SK-N-SH treated with all-trans-retinoic acid at 6 μM for 48 hours (cell line): Measurements from ENCODE around the gene MRGPRD.
"Not testable (repeated sequence)": the region's sequence is repeated elsewhere in the genome, so short reads cannot be mapped to it uniquely, and the experiment has no call there.

Source experiments
- CREB5 ChIP-seq: fragments of 250-450 bp; sonication (Bioruptor Pico); IDR thresholded peaks from 2 replicates; pipeline ENCODE4 v1.5.1; 2020; ENCODE audit warnings: low read depth, mild to moderate bottlenecking, moderate library complexity
- CSDC2 ChIP-seq: fragments of 250-450 bp; sonication (Bioruptor Pico); IDR thresholded peaks from 2 replicates; pipeline ENCODE4 v1.5.0; 2020; ENCODE audit warnings: mild to moderate bottlenecking, moderate library complexity
- ISL1 ChIP-seq: fragments of 250-450 bp; sonication (Bioruptor Pico); IDR thresholded peaks from 2 replicates; pipeline ENCODE4 v2.1.2; 2022; ENCODE audit warnings: mild to moderate bottlenecking, moderate library complexity
- POU6F1 ChIP-seq: fragments of 250-450 bp; sonication (Bioruptor Pico); IDR thresholded peaks from 2 replicates; pipeline ENCODE4 v1.8.0; 2021; ENCODE audit warnings: low read depth, mild to moderate bottlenecking, moderate library complexity, borderline replicate concordance
- RARB ChIP-seq: fragments of 250-450 bp; sonication (Bioruptor Pico); IDR thresholded peaks from 2 replicates; pipeline ENCODE4 v1.8.0; 2021; ENCODE audit warnings: mild to moderate bottlenecking, moderate library complexity
- SNAI2 ChIP-seq: fragments of 250-450 bp; sonication (Bioruptor Pico); IDR thresholded peaks from 2 replicates; pipeline ENCODE4 v1.5.0; 2020; ENCODE audit warnings: mild to moderate bottlenecking, moderate library complexity
- TF ChIP-seq, protein P1 (sequence below): fragments of 250-450 bp; sonication (Bioruptor Pico); IDR thresholded peaks from 2 replicates; pipeline ENCODE4 v1.8.0; 2020; ENCODE audit warnings: mild to moderate bottlenecking, moderate library complexity, borderline replicate concordance

- TF ChIP-seq CSDC2, RARB, SNAI2, CREB5, POU6F1, ISL1 (CRISPR knock-in tag): not testable (repeated sequence)
- TF ChIP-seq, protein P1, sequence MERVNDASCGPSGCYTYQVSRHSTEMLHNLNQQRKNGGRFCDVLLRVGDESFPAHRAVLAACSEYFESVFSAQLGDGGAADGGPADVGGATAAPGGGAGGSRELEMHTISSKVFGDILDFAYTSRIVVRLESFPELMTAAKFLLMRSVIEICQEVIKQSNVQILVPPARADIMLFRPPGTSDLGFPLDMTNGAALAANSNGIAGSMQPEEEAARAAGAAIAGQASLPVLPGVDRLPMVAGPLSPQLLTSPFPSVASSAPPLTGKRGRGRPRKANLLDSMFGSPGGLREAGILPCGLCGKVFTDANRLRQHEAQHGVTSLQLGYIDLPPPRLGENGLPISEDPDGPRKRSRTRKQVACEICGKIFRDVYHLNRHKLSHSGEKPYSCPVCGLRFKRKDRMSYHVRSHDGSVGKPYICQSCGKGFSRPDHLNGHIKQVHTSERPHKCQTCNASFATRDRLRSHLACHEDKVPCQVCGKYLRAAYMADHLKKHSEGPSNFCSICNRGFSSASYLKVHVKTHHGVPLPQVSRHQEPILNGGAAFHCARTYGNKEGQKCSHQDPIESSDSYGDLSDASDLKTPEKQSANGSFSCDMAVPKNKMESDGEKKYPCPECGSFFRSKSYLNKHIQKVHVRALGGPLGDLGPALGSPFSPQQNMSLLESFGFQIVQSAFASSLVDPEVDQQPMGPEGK (CRISPR knock-in tag), result not testable (repeated sequence)
Observed at GRCh38 chr11:68999748-69000355, 19.1 kb upstream of the MRGPRD start.
